ENCODE measurements around the gene SUSD6. TPM values are rescaled to one million over a fixed set of nuclear protein-coding genes. Genes with fewer than 3 reads are reported as not detected.

Gene SUSD6
- total RNA-seq, 1 experiment from 2014 or later, result 3.7 TPM

- Histone ChIP-seq H3K9me3 (ENCODE audit: control insufficient read depth, low read depth, low read length) (no peaks in the 10 kb centered on the region), H3K4me2 (ENCODE audit: insufficient read depth, insufficient read length, low read length) (no peak overlapping the region), H3K14ac (ENCODE audit: insufficient read depth, low read length) (no peak overlapping the region), H2BK15ac (ENCODE audit: low read depth, low read length) (no peak overlapping the region), H3K23ac (ENCODE audit: insufficient read length, low read depth, low read length) (no peak overlapping the region), H3K27me3 (ENCODE audit: insufficient read depth, low read length) (no peaks in the 10 kb centered on the region), H3K23me2 (ENCODE audit: insufficient read length, low read depth, low read length, poor library complexity, severe bottlenecking) (no peaks in the 10 kb centered on the region), H2BK120ac (ENCODE audit: low read depth, low read length, poor library complexity, severe bottlenecking) (no peak overlapping the region), H3K79me1 (ENCODE audit: insufficient read depth, low read depth, low read length, poor library complexity, severe bottlenecking) (no peaks in the 10 kb centered on the region), H4K20me1 (ENCODE audit: control insufficient read depth, insufficient read depth, insufficient read length) (no peaks in the 10 kb centered on the region), H4K8ac (replicated peaks; ENCODE audit: insufficient read length, low read depth, low read length) (no peak overlapping the region), H3K4me1 (ENCODE audit: insufficient read depth, low read length) (peaks cover 8% of the 10 kb centered on the region), H4K91ac (ENCODE audit: insufficient read length, low read depth, low read length) (no peak overlapping the region), H3T11ph (ENCODE audit: low read length) (no peak overlapping the region), H3K79me2 (ENCODE audit: insufficient read depth, low read length) (no peaks in the 10 kb centered on the region), H4K5ac (ENCODE audit: insufficient read length, low read depth, low read length) (no peak overlapping the region), H2BK5ac (ENCODE audit: insufficient read length, low read length) (no peak overlapping the region), H3K4ac (ENCODE audit: low read depth, low read length) (no peak overlapping the region), H3K18ac (ENCODE audit: insufficient read length, low read depth, low read length) (no peak overlapping the region), H3K9ac (ENCODE audit: extremely low read depth, insufficient read length, low read length) (no peak overlapping the region), H2BK12ac (ENCODE audit: insufficient read length, low read depth, low read length) (no peak overlapping the region), H3K27ac (ENCODE audit: insufficient read length, low read depth, low read length) (no peak overlapping the region), H2AK5ac (ENCODE audit: insufficient read length, low read length) (no peak overlapping the region), H2AFZ (ENCODE audit: low read length) (no peak overlapping the region), H3K56ac (ENCODE audit: insufficient read length, low read depth, low read length) (no peak overlapping the region), H2BK20ac (ENCODE audit: low read depth, low read length, poor library complexity, severe bottlenecking) (no peak overlapping the region)
- TF ChIP-seq CTCF (conservative IDR thresholded peaks at IDR 0.05), result no peak
- no peak overlapping the region for H3K4me3 Mint-ChIP-seq
- no peaks in the 10 kb centered on the region; a peak in 2 of 7 replicates for H3K36me3 Mint-ChIP-seq (ENCODE audit: insufficient read depth in 1 of 3, low read depth in 3 of 3)
- H3K27ac Mint-ChIP-seq, result peak overlapping the region in 1 of 3 experiments; percentile 70; a peak in 4 of 7 replicates
- H3K27me3 Mint-ChIP-seq (ENCODE audit: low read depth), result no peaks in the 10 kb centered on the region
- DNase-seq, result no peak
- peaks cover 46 to 53% of the 10 kb centered on the region in 2 experiments for H3K4me1 Mint-ChIP-seq
- WGBS (ENCODE audit: extremely low coverage, insufficient read length, low lambda C conversion rate), result no CpG with 5 or more reads among the region's 1 CpG
- no peaks in the 10 kb centered on the region for H3K9me3 Mint-ChIP-seq
Observed at GRCh38 chr14:69661194-69661537, 49.8 kb downstream of the SUSD6 start.
